ENCODE measurements around the gene ENPEP.
"Not testable (repeated sequence)": the region's sequence is repeated elsewhere in the genome, so short reads cannot be mapped to it uniquely, and the experiment has no call there.

ENPEP gene, protein sequence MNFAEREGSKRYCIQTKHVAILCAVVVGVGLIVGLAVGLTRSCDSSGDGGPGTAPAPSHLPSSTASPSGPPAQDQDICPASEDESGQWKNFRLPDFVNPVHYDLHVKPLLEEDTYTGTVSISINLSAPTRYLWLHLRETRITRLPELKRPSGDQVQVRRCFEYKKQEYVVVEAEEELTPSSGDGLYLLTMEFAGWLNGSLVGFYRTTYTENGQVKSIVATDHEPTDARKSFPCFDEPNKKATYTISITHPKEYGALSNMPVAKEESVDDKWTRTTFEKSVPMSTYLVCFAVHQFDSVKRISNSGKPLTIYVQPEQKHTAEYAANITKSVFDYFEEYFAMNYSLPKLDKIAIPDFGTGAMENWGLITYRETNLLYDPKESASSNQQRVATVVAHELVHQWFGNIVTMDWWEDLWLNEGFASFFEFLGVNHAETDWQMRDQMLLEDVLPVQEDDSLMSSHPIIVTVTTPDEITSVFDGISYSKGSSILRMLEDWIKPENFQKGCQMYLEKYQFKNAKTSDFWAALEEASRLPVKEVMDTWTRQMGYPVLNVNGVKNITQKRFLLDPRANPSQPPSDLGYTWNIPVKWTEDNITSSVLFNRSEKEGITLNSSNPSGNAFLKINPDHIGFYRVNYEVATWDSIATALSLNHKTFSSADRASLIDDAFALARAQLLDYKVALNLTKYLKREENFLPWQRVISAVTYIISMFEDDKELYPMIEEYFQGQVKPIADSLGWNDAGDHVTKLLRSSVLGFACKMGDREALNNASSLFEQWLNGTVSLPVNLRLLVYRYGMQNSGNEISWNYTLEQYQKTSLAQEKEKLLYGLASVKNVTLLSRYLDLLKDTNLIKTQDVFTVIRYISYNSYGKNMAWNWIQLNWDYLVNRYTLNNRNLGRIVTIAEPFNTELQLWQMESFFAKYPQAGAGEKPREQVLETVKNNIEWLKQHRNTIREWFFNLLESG

DNA sequence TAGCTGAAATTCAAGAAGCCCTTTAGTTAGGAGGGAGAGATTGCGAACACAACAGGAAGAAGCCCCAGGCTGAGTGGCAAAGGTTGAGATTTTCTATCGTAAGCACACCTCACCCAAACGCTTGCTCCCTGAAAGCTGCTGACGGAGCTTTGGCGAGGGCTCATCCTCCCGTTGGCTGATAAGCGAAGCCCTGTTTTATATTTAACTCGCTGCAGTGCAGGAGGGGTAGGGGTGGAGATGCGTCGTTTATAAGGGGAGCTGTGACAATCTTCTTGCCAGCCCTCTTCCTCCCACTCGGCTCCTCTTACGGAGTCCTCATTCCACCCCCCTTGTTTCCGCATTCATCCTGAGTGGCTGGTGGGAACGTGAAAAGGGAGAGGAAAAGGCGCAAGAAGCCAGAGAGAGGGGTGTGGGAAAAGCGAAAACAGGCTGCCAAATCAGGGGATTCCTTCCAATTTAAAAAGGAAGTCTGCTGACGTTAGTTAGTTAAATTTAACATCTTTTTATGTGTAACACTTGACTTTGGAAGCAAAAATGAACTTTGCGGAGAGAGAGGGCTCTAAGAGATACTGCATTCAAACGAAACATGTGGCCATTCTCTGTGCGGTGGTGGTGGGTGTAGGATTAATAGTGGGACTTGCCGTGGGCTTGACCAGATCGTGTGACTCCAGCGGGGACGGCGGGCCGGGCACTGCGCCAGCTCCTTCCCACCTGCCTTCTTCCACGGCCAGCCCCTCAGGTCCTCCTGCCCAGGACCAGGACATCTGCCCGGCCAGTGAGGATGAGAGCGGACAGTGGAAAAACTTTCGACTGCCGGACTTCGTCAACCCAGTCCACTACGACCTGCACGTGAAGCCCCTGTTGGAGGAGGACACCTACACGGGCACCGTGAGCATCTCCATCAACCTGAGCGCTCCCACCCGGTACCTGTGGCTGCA is at the start of gene ENPEP:
TSS of gene ENPEP (plus strand) at position 275 of the 938 bp plus-strand sequence. CDS start at position 535, 260 bp downstream.
- DNase-seq, result no peak

DNA sequence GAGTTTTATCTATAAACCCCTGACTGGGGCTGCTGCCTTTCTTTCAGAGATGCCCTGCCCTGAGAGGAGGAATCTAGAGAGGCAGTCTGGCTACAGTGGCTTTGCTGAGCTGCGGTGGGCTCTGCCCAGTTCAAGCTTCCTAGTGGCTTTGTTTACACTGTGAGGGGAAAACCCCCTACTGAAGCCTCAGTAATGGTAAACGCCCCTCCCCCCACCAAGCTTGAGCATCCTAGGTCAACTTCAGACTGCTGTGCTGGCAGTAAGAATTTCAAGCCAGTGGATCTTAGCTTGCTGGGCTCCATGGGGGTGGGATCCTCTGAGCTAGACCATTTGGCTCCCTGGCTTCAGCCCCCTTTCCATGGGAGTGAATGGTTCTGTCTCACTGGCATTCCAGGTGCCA is 44.1 kb upstream of the ENPEP start:
- not testable (repeated sequence) for DNase-seq

DNA sequence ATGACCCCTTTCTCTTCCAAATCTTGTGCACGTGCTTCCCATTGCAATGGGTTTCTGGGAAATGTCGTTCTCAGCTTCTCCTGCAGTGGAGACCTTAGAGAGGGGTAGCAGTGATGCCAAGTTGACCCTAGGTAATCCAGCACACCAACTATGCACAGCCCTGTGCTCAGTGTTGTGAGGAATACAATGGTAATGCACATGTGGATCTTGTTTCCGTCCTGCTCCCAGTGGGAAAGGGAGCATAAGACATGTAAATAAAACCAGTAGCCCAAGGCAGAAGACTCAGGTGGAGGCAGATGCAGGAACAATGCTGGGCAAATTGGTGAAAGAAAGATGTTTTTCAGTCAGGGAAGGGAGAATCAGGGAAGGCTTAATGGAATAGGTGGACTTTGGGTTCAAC is 38.7 kb upstream of the ENPEP start:
- not testable (repeated sequence) for DNase-seq

DNA sequence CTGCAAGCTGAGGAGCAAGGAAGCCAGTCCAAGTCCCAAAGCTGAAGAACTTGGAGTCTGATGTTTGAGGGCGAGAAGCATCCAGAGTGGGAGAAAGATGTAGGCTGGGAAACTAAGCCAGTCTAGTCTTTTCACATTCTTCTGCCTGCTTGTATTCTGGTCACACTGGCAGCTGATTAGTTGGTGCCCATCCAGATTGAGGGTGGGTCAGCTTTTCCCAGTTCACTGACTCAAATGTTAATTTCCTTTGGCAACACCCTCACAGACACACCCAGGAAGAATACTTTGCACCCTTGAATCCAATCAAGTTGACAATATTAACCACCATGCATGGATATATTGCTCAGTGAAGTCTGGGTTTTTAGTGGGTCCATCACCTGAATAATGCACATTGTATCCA is 36.7 kb upstream of the ENPEP start:
- not testable (repeated sequence) for DNase-seq

DNA sequence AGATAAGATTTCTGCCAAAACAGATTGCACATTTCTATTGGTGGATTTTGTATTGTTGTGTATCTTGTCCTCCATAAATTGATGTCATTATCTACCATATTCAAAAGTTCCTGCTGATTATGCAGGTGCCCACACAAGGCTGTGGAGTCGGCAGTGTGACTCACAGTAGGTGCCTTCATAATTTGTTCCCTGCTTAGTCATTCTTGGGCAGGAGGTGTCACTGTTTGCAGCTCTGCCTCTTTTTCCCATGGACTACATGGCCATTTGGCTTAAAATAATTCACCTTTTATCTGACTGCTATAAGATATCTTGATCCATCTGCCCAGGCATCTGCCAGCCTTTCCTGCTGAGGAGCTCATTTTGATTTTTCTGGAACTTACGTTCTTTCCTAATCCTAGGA is 33.6 kb upstream of the ENPEP start:
- no peak for DNase-seq

DNA sequence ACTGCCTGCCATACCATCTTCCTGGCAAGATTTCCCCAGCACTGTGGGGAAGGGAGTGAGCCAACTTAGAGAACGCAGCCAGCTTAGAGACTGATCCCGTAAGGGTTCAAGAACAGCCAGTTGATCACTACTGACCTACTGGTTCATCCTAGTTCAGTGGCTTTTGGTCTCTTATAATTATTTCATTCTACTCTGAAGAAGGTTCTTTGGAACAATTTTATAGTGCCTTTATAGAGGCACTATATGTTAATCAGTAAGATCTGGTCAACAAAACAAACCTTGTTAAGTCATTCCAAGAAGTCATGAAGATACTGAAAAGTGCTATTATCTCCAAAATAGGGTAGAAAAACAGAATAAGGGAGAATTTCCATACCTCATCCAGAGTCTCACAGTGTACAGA is 33.2 kb upstream of the ENPEP start:
- DNase-seq, result no peak

DNA sequence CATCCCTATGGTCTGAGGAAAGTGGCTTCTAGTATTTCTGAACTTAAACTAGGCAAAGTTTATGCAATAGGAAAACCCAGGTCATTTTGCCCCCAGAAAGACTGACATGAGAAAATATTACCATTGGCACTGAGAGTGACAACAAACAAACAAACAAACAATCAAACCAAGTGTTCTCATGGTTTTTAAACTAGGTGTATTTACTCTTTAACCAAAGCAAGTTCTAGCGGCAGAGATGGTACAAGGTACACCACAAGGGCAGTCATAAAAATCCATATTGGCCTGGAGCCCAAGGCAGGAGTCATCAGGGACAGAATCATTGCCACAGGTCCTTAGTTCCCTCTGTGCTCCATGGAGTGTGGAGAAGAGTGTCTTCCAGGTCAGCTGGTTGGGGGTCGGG is 26.0 kb upstream of the ENPEP start:
- DNase-seq, result no peak

DNA sequence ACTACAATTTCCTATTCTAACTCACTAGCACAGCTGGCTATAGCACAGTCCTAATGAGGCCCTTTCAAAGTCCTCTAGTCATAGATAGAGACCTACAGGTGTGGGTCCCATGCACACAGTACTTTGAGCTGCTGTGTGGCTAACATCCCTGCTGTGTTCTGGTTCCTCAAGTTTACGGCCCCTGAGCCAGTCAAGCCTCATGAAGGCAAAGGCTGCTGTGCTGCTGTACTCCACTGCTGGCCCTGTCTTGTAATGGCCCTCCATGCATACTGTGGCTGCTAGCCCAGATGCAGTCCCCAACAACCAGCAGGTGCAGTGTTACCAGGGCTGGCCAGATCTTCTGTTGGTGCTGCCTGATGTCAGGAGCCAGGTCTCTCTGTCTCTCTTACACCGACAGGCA is 23.4 kb upstream of the ENPEP start:
- DNase-seq, result no peak

DNA sequence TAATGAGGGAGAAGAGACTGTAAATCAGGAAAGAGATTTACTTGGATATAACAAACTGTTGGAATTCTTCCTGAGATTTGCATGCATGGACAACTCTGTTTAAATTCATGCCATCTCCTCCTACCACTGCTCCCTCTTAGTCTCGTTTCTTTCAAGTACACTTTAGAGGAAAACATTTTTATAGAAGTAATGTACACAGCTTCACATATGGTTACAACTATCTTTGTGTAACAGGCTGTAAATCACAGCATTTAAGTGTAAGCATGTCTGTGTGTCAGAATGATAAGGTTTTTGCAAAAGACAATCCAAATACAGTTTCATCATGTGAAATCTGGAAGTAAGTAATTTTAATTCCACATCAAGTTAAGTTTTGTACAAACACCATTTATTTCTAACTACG is 21.5 kb upstream of the ENPEP start:
- DNase-seq, result no peak

DNA sequence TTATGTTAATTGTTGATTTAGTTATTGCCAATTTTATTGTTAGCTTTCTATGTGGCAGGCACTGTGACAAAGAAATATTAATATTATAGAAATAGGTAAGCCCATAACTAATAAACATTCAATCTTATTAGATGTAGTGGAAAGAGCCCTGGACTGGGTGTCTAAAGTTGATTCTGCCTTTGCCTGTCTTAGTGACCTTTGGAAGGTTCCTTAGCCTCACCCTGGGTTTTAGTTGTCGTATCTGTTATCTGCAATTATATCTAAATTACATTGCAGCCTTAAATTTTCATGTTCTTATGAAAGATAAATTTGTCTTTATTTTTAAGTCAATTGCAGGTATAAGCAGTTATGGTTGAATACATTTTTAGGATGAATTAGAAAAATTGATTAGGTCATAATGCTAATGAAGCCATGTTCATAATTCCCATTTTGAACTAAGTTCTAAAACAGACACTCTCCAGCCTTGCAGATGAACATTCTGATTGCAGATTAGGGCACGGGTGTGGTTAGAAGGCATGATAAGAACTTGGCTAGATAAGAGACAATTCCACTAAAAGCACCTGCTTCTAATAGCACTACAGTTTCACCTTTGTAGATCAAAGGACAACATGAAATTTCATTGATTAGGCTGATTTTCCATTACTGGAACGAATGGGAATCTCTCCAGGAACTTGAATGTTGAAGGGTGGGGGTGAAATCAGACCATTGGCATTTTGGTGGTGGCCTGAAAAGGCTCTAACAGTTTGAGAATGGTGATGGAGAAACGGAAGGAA is 17.3 kb upstream of the ENPEP start:
- DNase-seq, result no peak

DNA sequence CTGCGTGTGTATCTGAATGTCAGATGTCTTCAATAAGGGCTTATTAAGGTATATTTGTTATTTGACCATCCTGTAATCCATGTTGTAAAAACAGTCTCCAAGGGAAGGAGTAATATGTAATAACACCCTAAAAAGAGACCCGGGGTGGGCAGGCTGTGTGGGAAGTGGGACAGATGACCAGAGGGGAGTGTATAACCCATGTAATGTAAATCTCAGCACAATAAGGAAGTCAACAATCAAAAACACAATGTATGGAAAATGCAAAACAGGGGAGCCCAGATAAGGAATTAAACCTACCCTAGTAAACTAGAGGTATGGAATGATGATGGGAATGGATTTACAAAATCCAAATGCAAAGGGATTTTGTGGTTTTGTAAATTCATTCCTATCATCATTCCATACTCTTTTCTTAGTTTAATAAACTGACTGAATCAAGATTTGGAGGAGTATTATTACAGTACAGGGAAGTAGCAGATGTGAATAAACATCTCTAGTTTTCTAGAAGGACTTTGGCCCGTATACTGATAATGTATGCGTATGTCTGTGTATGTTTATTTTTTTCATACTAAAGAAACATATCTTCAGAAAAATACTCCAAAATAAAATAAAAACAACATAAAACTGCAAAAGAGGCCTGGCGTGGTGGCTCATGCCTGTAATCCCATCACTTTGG is 15.7 kb upstream of the ENPEP start:
- DNase-seq, result no peak

DNA sequence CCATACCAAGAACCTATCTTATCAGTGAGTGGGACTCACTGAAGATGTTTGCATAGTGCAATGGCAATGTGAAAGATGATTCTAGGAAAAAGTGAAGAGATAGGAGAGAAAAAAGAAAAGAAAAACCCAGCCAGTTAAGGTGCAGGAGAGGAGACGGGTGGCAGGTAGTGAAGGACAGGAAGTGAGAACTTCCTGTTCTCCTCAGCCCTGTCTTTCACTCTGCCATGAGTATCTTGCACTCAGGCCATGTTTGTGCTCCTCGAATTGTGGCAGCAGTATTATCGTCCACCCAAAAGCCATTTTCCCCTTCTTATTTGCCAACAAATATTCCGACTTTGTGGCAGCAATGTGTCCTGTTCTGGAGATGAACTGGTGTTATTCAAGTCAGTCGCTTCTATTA is 8.6 kb upstream of the ENPEP start:
- no peak for DNase-seq

DNA sequence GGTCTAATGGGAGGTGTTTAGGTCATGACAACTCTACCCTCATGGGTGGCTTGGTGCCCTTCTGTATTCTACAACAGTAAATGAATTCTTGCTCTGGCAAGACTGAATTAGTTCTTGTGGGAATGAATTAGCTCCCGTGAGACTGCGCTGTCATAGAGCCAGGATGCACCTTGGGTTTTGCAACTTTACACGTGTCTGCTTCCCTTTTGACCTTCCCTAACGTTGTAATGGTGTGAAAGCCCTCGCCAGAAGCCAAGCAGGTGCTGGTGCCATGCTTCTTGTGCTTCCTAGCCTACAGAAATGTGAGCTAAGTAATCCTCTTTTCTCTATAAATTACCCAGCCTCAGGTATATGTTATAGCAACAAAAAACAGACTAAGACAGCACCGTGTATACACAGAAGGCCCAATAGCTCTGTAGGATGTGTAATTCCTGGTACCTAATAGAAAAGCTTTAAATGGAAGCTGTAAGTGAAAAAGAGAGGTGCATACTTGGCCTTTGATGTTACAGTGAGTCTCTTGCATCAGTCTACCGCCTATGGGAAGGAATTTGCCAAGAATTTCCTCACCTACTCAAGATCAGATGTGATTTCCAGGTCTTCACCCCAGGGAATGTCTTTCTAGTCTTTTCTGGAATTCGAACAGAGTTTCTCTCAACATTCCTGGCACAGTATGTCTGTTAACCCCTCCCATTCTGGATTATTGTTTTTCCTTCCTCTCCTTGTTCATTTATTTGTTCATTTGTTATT is 3.2 kb upstream of the ENPEP start:
- no peak for DNase-seq

DNA sequence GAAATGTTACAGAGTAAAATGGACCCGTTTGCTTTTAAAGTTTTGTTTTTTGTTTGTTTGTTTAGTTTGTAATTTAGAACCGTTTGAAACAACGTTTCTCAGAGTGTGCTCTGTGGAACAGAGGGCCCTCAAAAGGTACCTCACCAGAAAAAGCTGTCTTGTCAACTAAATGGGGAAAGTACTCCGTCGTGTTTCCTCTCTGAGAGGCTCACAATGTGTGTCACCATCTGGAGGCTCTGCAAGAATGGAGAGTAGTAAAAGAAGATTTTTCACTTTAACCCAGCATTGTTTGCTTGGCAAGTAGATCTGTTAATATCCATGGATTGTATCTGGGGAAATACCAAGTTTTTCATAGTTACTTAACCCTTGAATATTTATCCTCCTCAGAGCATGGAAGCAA is 1.5 kb upstream of the ENPEP start:
- DNase-seq, result no peak

DNA sequence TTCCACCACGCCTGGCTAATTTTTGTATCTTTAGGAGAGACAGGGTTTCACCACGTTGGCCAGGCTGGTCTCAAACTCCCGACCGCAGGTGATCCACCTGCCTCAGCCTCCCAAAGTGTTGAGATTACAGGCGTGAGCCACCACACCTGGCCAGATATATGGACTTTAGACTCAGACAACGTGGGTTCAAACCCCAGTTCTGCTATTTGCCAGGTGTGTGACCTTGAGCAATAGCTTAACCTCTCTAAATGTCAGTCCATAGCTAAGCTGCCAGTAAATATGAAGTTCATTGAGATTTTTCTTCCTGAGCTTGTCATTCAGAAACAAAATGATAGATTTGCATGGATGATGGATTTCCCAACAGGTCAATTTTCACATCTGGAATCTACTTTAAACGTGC is 875 bp upstream of the ENPEP start:
- DNase-seq, result not testable (repeated sequence)

DNA sequence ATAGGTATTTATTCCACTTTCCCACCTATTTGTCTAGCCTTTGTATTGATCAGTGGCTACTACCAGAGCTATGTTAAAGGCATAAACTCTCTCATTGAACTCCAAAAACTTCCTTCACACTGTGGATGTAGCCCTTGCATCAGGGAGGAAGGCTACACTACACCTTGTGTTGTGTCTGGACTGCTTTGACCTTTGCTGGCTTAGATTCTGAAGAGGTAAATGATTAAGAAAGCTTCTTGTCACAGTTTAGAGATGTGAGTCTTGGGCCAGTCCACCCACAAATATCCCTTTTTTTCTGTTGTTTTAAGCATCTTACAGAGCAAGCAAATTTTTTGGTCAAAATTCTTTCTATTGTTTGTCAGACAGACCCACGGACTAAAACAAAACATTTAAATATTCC is 1.9 kb downstream of the ENPEP start:
- DNase-seq, result no peak

DNA sequence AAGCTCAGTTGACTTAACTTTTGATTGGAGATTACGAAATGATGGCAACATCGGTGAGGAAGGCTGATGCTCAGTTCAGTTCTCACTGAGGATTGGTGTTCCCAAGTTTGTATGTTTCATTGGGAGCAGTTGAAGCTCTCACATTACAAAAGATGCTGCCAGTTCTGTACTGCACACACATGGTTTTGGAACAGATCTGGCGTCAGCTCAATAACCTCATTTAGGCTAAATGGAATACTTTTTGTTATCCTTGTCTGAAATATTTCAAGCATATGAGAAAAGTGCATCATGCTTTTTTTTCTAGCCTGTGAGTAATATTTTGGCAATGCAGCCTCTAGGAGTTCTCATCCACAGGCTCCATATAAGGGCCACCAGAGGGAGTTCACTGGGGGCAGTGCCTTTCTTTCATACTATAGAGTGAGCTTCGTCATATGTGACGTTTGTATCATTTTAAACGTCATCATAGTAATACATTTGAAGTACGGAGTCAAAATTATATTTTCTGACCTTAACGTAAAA is 4.1 kb downstream of the ENPEP start:
- no peak for DNase-seq

DNA sequence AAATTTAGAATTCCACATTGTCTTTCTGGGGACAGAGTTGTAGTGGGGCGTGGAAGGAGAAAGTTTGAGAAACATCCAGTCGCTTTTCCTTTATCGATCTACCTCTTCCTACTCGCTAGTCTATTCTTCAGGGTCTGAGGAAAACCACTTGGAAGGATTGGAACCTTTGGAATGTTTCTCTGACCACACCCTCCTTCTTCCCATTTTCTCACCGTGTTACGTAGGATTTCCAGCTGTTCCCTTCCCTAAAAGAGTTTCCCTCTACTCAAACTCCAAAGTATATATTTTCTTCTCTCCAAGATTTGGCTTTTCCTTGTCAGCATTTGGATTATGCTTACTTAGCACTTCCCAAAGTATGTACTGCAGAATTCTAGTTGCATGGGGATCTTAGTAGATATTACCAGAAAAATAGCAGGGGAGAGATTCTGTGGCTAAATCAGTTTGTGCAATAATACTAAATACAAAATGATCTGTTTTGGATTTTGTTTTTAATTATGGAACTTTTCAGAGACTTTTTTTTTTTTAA is 4.9 kb downstream of the ENPEP start:
- no peak for DNase-seq

DNA sequence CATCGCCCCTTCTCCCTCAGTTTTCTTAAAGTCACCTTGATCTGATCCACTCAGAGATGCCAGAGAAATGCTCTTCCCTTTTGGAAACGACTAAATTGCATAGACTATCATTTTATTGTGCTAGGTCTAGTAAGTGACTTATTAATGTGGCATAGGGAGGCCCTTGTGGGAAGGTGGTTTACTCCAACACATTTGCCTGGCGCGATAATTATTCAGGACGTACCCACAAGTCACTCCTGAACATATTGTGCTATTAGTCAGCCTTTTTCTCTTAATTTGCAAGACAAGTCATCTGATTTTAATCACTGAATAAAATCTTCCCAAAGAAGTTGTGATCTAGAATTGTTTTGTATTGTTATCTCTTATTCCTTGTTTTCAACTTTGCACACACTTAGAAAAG is 7.6 kb downstream of the ENPEP start:
- DNase-seq, result no peak

DNA sequence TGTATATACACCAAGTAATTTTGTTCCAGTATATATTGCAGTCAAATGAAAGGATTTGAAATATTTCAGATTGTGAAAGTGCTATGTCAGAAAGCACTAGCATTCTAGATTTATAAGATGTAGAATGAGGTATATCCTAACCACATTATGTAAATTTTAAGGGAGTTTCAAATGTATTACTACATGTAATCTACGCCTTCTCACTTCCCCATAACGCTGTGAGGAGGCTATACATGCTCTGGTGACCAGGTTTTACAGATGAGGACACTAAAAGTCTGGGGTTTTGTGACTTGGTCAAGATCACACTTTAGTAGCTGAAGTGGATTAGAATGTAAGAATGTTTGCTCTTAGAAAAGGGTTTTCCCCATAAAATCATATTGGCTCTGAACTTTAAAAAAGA is 8.1 kb downstream of the ENPEP start:
- DNase-seq, result no peak
